HCT116 (cell line): ENCODE data around the gene LDLRAD4. TPM values are rescaled to one million over a fixed set of nuclear protein-coding genes. Genes with fewer than 3 reads are reported as not detected.

ENCODE experiments used
- ATAC-seq: fragments of 200-7000 bp; cut with Tn5 transposase; 2 replicates; pipeline ENCODE4 v1.9.1; 2020; ENCODE audit warnings: mild to moderate bottlenecking, moderate library complexity
- BruUV-seq: library from RNA; stranded (reverse); fragments of 400-500 nt; replicated peaks from 2 replicates; lab custom pipeline; 2021; lab: Mats Ljungman, UMichigan
- CTCF ChIA-PET: fragments of 300-600 bp; sonication (Branson Sonifier 250); formaldehyde crosslinking; loops from one replicate; lab custom pipeline; 2021; ENCODE audit warnings: antibody characterized with exemption; lab: Charles Lee
- POLR2A ChIA-PET: fragments of 300-600, 350-600 bp; sonication (Branson Sonifier 250); formaldehyde crosslinking; loops from one replicate; lab custom pipeline; 2021; ENCODE audit warnings: antibody characterized with exemption; lab: Charles Lee
- RAD21 ChIA-PET, 2 experiments: fragments of 300-600 bp; sonication (Branson Sonifier 250); formaldehyde crosslinking; loops; one replicate each; lab custom pipeline; 2023; ENCODE audit warnings: low total read pairs in 2 of 2; ENCODE audit not compliant: uncharacterized antibody in 2 of 2, unreplicated experiment in 2 of 2, low non-redundant PET in 1 of 2; lab: Charles Lee
- DNase-seq: peaks from one replicate; pipeline ENCODE4 v3.0.0-alpha.2; 2010; ENCODE audit warnings: low read depth, low spot score
- H2AFZ ChIP-seq: fragments of 200-600 bp; shearing (Covaris generic), sonication (generic); 2 replicates; pipeline ENCODE4 v1.6.1; 2017; ENCODE audit warnings: low read depth, mixed run types, mixed read lengths, antibody characterized with exemption, low read length; ENCODE audit not compliant: poor library complexity, severe bottlenecking
- H3K27ac ChIP-seq: 2 replicates; pipeline ENCODE4 v1.5.1; 2012; ENCODE audit warnings: low read depth, low read length
- H3K27me3 ChIP-seq: fragments of 200-600 bp; sonication (generic); 2 replicates; pipeline ENCODE4 v1.6.1; 2016; ENCODE audit warnings: mixed run types, low read length, mixed read lengths; ENCODE audit not compliant: insufficient read depth
- H3K36me3 ChIP-seq, 2 experiments: fragments of 200-500 bp in 1 of 2; fragments of 200-600 bp in 1 of 2; sonication (Bioruptor generic) in 1 of 2; sonication (generic) in 1 of 2; 2 replicates each; pipeline versions ENCODE4 v1.5.1 to v1.6.1; 2014 to 2016; ENCODE audit warnings: low read length in 2 of 2, inconsistent platforms in 1 of 2, mixed read lengths in 1 of 2, mixed run types in 1 of 2; ENCODE audit not compliant: insufficient read depth in 2 of 2, control insufficient read depth in 1 of 2
- H3K4me1 ChIP-seq, 2 experiments: fragments of 200-600 bp in 1 of 2; sonication (generic) in 1 of 2; 2 replicates each; pipeline versions ENCODE4 v1.5.1 to v1.6.1; 2012 to 2017; ENCODE audit warnings: low read length in 2 of 2, inconsistent platforms in 1 of 2, mild to moderate bottlenecking in 1 of 2, mixed read lengths in 1 of 2, mixed run types in 1 of 2, moderate library complexity in 1 of 2; ENCODE audit not compliant: insufficient read depth in 2 of 2, control insufficient read depth in 1 of 2
- H3K4me2 ChIP-seq: fragments of 200-600 bp; sonication (generic); 2 replicates; pipeline ENCODE4 v1.6.1; 2017; ENCODE audit warnings: mixed run types, low read length, mixed read lengths
- H3K4me3 ChIP-seq, 2 experiments: fragments of 200-600 bp in 1 of 2; sonication (generic) in 1 of 2; replicated peaks in 1 of 2; 2 replicates each; pipeline ENCODE4 v1.5.1; 2011 to 2016; ENCODE audit warnings: low read length in 2 of 2, control low read depth in 1 of 2, low read depth in 1 of 2, mild to moderate bottlenecking in 1 of 2, mixed read lengths in 1 of 2, mixed run types in 1 of 2
- H3K79me2 ChIP-seq: fragments of 200-600 bp; sonication (generic); 2 replicates; pipeline ENCODE4 v1.6.1; 2017; ENCODE audit warnings: mild to moderate bottlenecking, mixed run types, low read length, moderate library complexity, mixed read lengths; ENCODE audit not compliant: insufficient read depth
- H3K9ac ChIP-seq: fragments of 200-600 bp; sonication (generic); 2 replicates; pipeline ENCODE4 v1.6.1; 2016; ENCODE audit warnings: low read length, mixed read lengths
- H3K9me2 ChIP-seq: fragments of 200-600 bp; sonication (generic), shearing (Covaris generic); 2 replicates; pipeline ENCODE4 v1.6.1; 2017; ENCODE audit warnings: mixed run types, mild to moderate bottlenecking, moderate library complexity; ENCODE audit not compliant: insufficient read depth
- H3K9me3 ChIP-seq, 2 experiments: fragments of 200-500 bp in 1 of 2; fragments of 200-600 bp in 1 of 2; sonication (Bioruptor generic) in 1 of 2; sonication (generic) in 1 of 2; 2 replicates each; pipeline ENCODE4 v1.6.1; 2014 to 2017; ENCODE audit warnings: low read length in 2 of 2, mixed read lengths in 2 of 2, inconsistent platforms in 1 of 2, low read depth in 1 of 2, mild to moderate bottlenecking in 1 of 2, mixed run types in 1 of 2, moderate library complexity in 1 of 2; ENCODE audit not compliant: control insufficient read depth in 1 of 2, insufficient read depth in 1 of 2
- H4K20me1 ChIP-seq: fragments of 200-600 bp; sonication (generic), shearing (Covaris generic); 2 replicates; pipeline ENCODE4 v1.6.1; 2017; ENCODE audit warnings: mixed run types, mild to moderate bottlenecking, moderate library complexity; ENCODE audit not compliant: insufficient read depth
- CTCF ChIP-seq, 3 experiments: fragments of 200-600 bp in 1 of 3; sonication (generic) in 1 of 3; IDR thresholded peaks in 2 of 3; conservative IDR thresholded peaks in 1 of 3; 2 replicates each; pipeline ENCODE4 v1.5.1; 2012 to 2017; ENCODE audit warnings: low read depth in 2 of 3, low read length in 2 of 3, antibody characterized with exemption in 1 of 3, borderline replicate concordance in 1 of 3, control low read depth in 1 of 3, mild to moderate bottlenecking in 1 of 3, mixed read lengths in 1 of 3, mixed run types in 1 of 3, moderate library complexity in 1 of 3; ENCODE audit not compliant: insufficient read depth in 1 of 3
- ELF1 ChIP-seq: IDR thresholded peaks from 2 replicates; pipeline ENCODE4 v1.6.1; 2012; ENCODE audit warnings: low read depth, borderline replicate concordance
- EZH2 ChIP-seq: fragments of 200-600 bp; sonication (generic); IDR thresholded peaks from 2 replicates; pipeline ENCODE4 v1.6.1; 2017; ENCODE audit warnings: antibody characterized with exemption, mixed run types
- JUND ChIP-seq: IDR thresholded peaks from 2 replicates; pipeline ENCODE4 v1.6.1; 2012
- POLR2AphosphoS5 ChIP-seq: IDR thresholded peaks from 2 replicates; pipeline ENCODE4 v1.6.1; 2011; ENCODE audit warnings: mild to moderate bottlenecking, low read depth, low read length, moderate library complexity
- RAD21 ChIP-seq: IDR thresholded peaks from 2 replicates; pipeline ENCODE4 v1.6.1; 2012; ENCODE audit warnings: low read depth, mild to moderate bottlenecking
- REST ChIP-seq: IDR thresholded peaks from 2 replicates; pipeline ENCODE4 v1.6.1; 2012; ENCODE audit warnings: low read depth
- SIN3A ChIP-seq: IDR thresholded peaks from 2 replicates; pipeline ENCODE4 v1.6.1; 2012; ENCODE audit warnings: low read depth
- ZBTB33 ChIP-seq: IDR thresholded peaks from 2 replicates; pipeline ENCODE4 v1.6.1; 2011; ENCODE audit warnings: mild to moderate bottlenecking, low read length, moderate library complexity; ENCODE audit not compliant: insufficient replicate concordance; ENCODE audit errors: extremely low read depth
- ZFX ChIP-seq: fragments of 450-650 bp; IDR thresholded peaks from 2 replicates; pipeline ENCODE4 v1.6.1; 2017
- intact Hi-C: fragments of 100-400 bp; cut with micrococcal nuclease; formaldehyde crosslinking; loops from 2 replicates; pipeline ENCODE4 v1.10.0; 2022
- total RNA-seq: library from RNA; stranded (reverse); gene quantifications from one replicate; pipeline ENCODE4 v1.2.1, GENCODE V29; 2021; ENCODE audit not compliant: unreplicated experiment

LDLRAD4 gene
- total RNA-seq, 1 experiment from 2014 or later = 1.2 TPM

GRCh38 chr18:13642440-13642827 lies 423.9 kb downstream of the LDLRAD4 start:
- TF ChIP-seq EZH2 (no peak), ZFX (no peak), ZBTB33 (no peak), ELF1 (no peak), JUND (no peak)
- Histone ChIP-seq H3K9me2 (no peaks in the 10 kb centered on the region), H3K27me3 (no peaks in the 10 kb centered on the region), H2AFZ (no peak overlapping the region), H4K20me1 (no peaks in the 10 kb centered on the region), H3K36me3 (no peaks in the 10 kb centered on the region), H3K4me2 (no peak overlapping the region), H3K9ac (no peak overlapping the region), H3K9me3 (no peaks in the 10 kb centered on the region), H3K79me2 (no peaks in the 10 kb centered on the region), H3K4me3 (no peak overlapping the region), H3K4me1 (no peaks in the 10 kb centered on the region), H3K27ac (no peak overlapping the region)
- BruUV-seq = no TSS peak
- ChIA-PET CTCF (no interaction called here), RAD21 (no interaction called here), POLR2A (no interaction called here)
- intact Hi-C loops = no loop called here
- DNase-seq (no peak), ATAC-seq (no peak)

GRCh38 chr18:13643261-13643751 lies 424.7 kb downstream of the LDLRAD4 start:
- no peaks in the 10 kb centered on the region for H3K9me2 ChIP-seq
- RAD21 ChIA-PET = no interaction called here
- intact Hi-C loops = no loop called here
- ATAC-seq (no peak), DNase-seq (no peak)
- H3K4me3 ChIP-seq = no peak overlapping the region
- no peak overlapping the region for H3K4me2 ChIP-seq
- POLR2A ChIA-PET = no interaction called here
- H3K79me2 ChIP-seq = no peaks in the 10 kb centered on the region
- no TSS peak for BruUV-seq
- no peaks in the 10 kb centered on the region for H4K20me1 ChIP-seq
- H3K9me3 ChIP-seq = no peaks in the 10 kb centered on the region
- no peak overlapping the region for H3K9ac ChIP-seq
- H3K36me3 ChIP-seq = no peaks in the 10 kb centered on the region
- no peaks in the 10 kb centered on the region for H3K4me1 ChIP-seq
- no peak overlapping the region for H2AFZ ChIP-seq
- CTCF ChIA-PET = no interaction called here
- no peak overlapping the region for H3K27ac ChIP-seq
- no peaks in the 10 kb centered on the region for H3K27me3 ChIP-seq
- TF ChIP-seq POLR2AphosphoS5 = no peak
- no peak for TF ChIP-seq REST
- TF ChIP-seq JUND = no peak
- no peak for TF ChIP-seq ZBTB33
- TF ChIP-seq CTCF (IDR thresholded peaks at IDR 0.05 in 2 of 3, conservative IDR thresholded peaks at IDR 0.05 in 1 of 3; ENCODE audit: borderline replicate concordance in 1 of 3, insufficient read depth in 1 of 3, low read depth in 2 of 3, low read length in 2 of 3) = no peak
- no peak for TF ChIP-seq SIN3A
- no peak for TF ChIP-seq ZFX
- TF ChIP-seq RAD21 = no peak
